ENCODE measurements around the gene NCS1.

NCS1 gene

GRCh38 chr9:130147198-130147597 is 25.0 kb upstream of the NCS1 start:
- DNase-seq (ENCODE audit: low read depth in 3 of 3), result no peak

DNA sequence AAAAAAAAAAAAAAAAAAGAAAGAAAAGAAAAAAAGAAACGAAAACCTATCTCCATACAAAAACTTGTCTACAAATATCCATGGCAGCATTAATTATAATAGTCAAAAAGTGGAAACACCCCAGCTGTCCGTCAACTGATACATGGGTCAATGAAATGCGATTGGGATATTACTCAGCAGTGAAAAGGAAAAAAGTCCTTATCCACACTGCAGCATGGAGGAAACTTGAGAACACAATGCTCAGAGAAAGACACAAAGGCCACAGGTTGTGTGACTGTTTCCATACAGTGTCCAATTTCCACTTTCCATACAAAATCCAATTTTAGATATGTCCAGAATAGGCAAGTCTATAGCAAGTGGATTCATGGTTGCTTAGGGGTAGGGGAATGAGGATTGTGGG is 24.3 kb upstream of the NCS1 start:
- DNase-seq (ENCODE audit: low read depth in 3 of 3), result no peak

DNA sequence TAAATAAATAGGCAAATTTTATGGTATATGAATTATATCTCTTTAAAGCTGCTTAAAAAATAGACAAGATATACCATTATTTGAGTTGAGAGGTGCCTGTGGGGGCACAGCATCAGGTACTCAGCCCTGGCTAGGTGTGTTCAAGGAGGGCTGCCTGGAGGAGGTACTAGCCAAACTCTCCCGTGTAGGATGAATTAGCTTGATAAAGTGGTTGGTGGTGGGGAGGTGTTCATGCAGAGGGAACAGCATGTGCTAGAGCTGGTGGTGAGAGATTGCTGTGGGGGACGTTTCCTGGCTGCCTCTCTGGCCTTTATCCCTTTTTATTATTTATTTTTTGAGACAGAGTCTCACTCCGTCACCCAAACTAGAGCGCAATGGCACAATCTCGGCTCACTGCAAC is 23.2 kb upstream of the NCS1 start:
- no peak for DNase-seq (ENCODE audit: low read depth in 3 of 3)

DNA sequence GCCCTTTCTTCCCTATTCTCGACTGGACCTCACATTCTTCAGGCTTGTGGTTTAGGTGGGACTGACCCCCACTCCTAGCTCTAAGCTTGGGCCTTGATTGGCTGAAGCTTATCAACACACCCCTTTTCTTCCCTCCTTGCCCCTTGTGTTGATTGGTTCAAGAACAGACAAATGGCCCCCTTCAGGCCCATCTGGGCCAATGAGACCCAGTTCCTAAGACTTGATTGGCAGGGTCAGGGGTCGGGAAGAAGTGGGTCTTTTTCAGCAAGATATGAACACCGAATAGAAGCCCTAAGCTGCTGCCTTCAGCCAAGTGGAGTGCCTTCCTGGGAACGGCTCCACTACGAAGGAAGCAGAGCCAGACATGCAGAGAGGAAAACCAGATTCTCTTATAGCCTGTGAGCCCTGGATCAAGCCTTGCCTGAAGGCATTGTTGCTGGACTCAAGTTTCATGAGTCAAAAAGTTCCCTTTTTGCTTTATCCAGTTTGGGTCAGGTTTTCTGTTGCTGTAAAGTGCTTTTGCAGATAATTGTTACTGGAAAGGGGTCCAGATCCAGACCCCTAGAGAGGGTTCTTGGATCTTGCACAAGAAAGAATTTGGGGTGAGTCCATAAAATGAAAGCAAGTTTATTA is 22.4 kb upstream of the NCS1 start:
- DNase-seq (ENCODE audit: low read depth in 3 of 3), result no peak

- DNase-seq (ENCODE audit: low read depth in 3 of 3), result no peak
Measured at GRCh38 chr9:130150779-130151382, 21.3 kb upstream of the NCS1 start.

DNA sequence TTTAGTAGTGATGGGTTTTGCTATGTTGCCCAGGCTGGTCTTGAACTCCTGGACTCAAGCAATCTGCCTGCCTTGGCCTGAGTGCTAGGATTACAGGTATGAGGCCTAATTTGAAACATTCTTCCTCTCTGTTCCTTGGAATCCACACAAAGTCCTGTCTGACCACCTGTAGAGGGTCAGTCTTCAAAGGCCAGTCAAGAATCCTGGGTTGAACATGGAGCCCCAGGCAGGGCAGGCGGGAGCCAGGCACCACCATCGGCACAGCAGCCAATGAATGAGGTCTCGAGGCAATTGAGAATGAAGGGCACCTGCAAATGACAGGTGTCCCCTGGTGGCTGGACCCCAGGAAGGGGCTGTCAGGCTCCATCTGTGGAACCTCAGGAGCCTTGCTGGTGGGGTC is 17.4 kb upstream of the NCS1 start:
- DNase-seq (ENCODE audit: low read depth in 3 of 3), result no peak

GRCh38 chr9:130155647-130156046 is 16.6 kb upstream of the NCS1 start:
- DNase-seq (ENCODE audit: low read depth in 3 of 3), result no peak

GRCh38 chr9:130156672-130157071 is 15.5 kb upstream of the NCS1 start:
- no peak for DNase-seq (ENCODE audit: low read depth in 3 of 3)

DNA sequence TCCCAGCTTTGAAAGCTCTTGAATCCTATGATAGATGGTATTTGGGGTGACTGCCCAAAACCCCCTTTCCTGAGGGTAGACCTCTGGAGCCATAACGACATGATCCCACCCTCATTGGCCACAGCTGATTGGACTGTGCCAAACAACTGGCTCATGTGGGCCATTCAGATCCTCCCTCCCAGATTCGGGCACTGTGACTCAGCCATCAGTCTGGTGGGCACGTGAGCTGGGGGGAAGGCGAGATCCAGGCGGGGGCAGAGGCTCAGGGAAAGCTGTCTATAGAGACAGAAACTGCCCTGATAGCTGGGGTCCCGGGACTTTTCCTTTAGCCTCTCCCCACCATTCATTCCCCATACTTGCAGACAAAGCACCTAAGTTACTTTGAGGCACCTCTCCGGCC is 15.1 kb upstream of the NCS1 start:
- no peak for DNase-seq (ENCODE audit: low read depth in 3 of 3)

DNA sequence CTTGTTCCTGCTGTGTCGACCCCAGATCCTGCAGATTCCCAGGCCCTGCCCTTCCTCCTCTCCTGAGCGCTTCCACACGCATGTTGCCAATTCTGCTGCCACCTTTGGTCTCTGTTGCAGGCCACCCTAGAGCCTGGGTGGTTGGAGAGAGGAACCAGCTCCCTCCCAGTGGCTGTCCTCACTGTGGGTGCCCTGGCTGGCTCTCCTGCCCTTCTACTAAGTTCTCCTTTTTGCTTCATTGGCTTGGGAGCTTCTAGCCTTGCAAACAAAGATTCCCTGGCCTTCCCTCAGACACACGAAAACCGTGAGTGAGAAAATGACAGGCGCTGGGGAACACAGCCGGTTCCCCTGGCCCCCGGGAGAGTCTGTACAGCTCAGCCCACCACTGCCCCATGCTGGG is 14.2 kb upstream of the NCS1 start:
- no peak for DNase-seq (ENCODE audit: low read depth in 3 of 3)

GRCh38 chr9:130159057-130159456 is 13.1 kb upstream of the NCS1 start:
- no peak for DNase-seq (ENCODE audit: low read depth in 3 of 3)

DNA sequence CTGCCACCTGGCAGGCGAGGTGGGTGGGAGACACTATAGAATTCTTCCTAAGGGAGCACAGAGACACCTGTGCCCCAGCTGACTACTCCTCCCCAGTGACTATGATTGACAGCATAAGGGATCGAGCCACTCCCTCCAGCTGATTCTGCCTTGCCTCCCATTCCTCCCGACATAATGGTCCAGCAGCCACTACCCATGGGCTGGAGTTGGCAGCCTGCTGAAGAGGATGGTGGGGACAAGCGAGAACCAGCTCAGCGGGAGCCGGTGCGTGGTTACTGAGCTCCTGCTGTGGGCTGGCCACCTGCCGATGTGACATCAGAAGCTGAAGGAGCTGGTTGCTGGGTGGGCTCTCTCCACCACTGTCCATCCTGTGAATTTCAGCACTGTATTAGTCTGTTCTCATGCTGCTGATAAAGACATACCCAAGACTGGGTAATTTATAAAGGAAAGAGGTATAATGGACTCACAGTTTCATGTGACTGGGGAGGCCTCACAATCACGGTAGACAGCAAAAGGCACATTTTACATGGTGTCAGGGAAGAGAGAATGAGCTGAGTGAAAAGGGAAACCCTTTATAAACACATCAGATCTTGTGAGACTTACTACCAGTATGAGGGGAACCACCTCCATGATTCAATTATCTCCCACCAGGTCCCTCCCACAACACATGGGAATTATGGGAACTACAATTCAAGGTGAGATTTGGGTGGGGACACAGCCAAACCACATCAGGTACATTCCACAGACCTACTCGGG is 12.1 kb upstream of the NCS1 start:
- DNase-seq (ENCODE audit: low read depth in 3 of 3), result no peak

DNA sequence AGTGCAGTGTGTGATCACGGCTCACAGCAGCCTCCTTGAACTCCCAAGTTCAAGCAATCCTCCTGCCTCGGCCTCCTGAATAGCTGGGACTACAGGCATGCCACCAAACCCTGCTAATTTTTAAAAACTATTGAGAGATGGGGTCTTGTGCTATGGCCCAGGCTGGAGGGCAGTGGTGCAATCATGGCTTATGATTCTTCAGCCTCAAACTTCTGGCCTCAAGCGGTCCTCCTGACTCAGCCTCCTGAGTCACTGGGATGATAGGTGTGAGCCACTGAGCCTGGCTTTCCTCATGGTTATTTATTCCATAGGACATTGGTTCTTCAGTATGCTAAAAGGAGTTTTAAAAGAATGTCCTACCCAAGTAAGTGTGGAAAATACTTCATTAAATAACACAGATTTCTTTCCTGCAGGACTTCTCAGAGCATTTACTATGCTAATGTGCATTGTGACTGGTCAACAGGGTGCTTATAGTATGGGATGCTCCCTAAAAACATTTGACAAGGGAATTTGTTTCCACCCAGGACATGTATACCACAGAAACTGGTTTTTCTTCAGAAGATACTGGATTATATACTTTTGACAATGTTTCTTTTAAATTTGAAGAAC is 11.2 kb upstream of the NCS1 start:
- DNase-seq (ENCODE audit: low read depth in 3 of 3), result no peak

- DNase-seq (ENCODE audit: low read depth in 3 of 3), result no peak
Measured at GRCh38 chr9:130165579-130165978, 6.6 kb upstream of the NCS1 start.

GRCh38 chr9:130166399-130166798 is 5.8 kb upstream of the NCS1 start:
- no peak for DNase-seq (ENCODE audit: low read depth in 3 of 3)

GRCh38 chr9:130167927-130168326 is 4.3 kb upstream of the NCS1 start:
- no peak for DNase-seq (ENCODE audit: low read depth in 3 of 3)

DNA sequence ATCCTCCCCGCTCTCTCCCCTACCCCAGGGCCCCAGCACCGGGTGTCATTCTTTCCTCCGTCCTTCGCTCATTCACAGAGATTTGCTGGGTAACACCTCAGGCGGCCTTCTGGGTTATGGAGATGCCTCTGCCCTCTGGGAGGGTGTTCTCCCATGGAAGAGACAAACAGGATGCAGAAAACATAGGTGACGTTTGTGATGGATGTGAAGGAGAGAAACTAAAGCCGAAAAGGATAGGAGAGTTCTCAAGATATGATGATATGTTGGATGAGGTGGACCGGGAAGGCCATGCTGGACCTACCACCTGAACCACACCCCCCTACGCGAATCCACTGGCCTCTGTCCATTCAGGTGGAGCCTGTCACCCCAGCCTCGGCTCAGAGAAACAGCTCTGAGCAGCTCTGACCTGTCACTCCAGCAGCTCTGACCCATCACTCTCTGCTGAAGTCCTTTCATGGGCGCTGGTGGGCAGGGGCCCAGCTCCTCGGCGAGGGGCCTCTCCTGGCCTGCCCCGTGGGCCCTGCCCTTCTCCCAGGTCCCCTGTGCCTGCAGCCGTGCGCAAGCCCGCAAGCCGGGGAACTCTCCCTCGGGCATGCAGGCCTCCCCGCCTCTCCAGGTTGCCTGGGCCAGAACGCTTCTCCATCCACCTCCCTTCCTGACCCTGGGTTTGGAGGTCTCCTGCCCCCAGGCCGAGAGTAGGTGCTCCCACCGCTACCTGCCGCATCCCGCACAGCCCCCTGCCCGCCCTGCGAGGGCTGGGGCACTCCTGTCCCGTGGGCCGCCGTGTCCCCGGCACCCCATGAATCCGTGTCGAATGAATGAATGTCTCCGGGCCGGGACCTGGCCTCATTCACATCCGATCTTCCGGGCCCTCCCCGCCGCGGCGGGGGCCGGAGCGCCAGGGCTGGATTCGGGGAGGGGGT is 717 bp upstream of the NCS1 start:
- DNase-seq (ENCODE audit: low read depth in 3 of 3), result no peak

GRCh38 chr9:130172858-130173665 is 858 bp downstream of the NCS1 start:
- peak in 1 of 3 donors; percentile 41 for DNase-seq (ENCODE audit: low read depth in 3 of 3)

- DNase-seq (ENCODE audit: low read depth in 3 of 3), result no peak
Measured at GRCh38 chr9:130173666-130173983, 1.4 kb downstream of the NCS1 start.

DNA sequence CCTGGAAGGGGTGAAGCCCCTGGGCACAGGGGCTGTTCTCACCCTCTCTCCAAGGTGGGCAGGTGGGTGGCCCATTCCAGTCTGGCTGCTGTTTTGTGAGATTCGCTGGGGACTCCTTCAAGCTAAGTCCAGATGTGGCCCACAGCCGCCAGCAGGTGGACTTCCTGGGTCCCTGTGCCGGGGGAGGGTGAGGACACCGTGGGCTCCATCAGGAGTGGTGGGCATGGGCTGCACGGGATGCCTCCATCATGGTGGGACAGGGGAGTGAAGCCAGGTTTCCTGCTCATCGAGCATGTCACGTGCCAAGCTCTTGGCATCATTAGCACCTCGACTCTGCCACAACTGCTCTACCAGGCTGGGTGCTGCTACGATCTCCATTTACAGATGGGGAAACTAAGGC is 1.8 kb downstream of the NCS1 start:
- DNase-seq (ENCODE audit: low read depth in 3 of 3), result no peak

GRCh38 chr9:130174920-130175321 is 2.7 kb downstream of the NCS1 start:
- no peak for DNase-seq (ENCODE audit: low read depth in 3 of 3)
